ENCODE data around the gene C4BPA. TPM values are rescaled to one million over a fixed set of nuclear protein-coding genes. Genes with fewer than 3 reads are reported as not detected.

C4BPA gene
- polyA plus RNA-seq, 2 of the 4 experiments (the other 2 are of a cell fraction) = 0.92 to 3.6 TPM

- no peak for TF ChIP-seq TP53 (CRISPR knock-in tag; IDR thresholded peaks at IDR 0.05)
- TF ChIP-seq CBX2 (IDR thresholded peaks at IDR 0.05; ENCODE audit: borderline replicate concordance, low read depth) = no peak
- no peak for TF ChIP-seq RCOR1 (IDR thresholded peaks at IDR 0.05; ENCODE audit: low read depth, low read length)
- no peak for TF ChIP-seq GATA3 (IDR thresholded peaks at IDR 0.05; ENCODE audit: borderline replicate concordance)
- no peak for TF ChIP-seq FOXS1 (CRISPR knock-in tag; IDR thresholded peaks at IDR 0.05)
- TF ChIP-seq MAFK (IDR thresholded peaks at IDR 0.05; ENCODE audit: partially characterized antibody) = no peak
- no peak for TF ChIP-seq ZC3H11A (IDR thresholded peaks at IDR 0.05)
- TF ChIP-seq KDM5A (IDR thresholded peaks at IDR 0.05) = no peak
- no peak for TF ChIP-seq RNF2 (IDR thresholded peaks at IDR 0.05; ENCODE audit: borderline replicate concordance, low read depth)
- TF ChIP-seq KDM1A (IDR thresholded peaks at IDR 0.05; ENCODE audit: low read depth) = no peak
- no peak overlapping the region for H3K4me3 ChIP-seq
- no peaks in the 10 kb centered on the region for H3K9me3 ChIP-seq
- CTCF ChIA-PET = no interaction called here
- DNase-seq (ENCODE audit: low read depth in 1 of 2, low spot score in 1 of 2) (no peak), FAIRE-seq (no peak), ATAC-seq (no peak)
- H3K4me2 ChIP-seq = no peak overlapping the region
- no peak overlapping the region for H3K27ac ChIP-seq
- WGBS (ENCODE audit: missing lambda C conversion rate) = 33% methylated on average over 2 of the region's 2 CpGs
- H3K4me1 ChIP-seq = no peaks in the 10 kb centered on the region
- POLR2A ChIA-PET = no interaction called here
Observed at GRCh38 chr1:207112616-207113296, 8.7 kb downstream of the C4BPA start.

GRCh38 chr1:207115269-207115668, 11.2 kb downstream of the C4BPA start:
- H3K4me1 ChIP-seq = no peaks in the 10 kb centered on the region
- H3K27ac ChIP-seq = no peak overlapping the region
- CTCF ChIA-PET = interaction anchor here (1.0 kb wide), 1 partner anchor 505 kb away, joined by 3 read pairs; no protein-coding TSS in a partner anchor
- ATAC-seq (no peak), DNase-seq (ENCODE audit: low read depth in 1 of 2, low spot score in 1 of 2) (no peak), FAIRE-seq (no peak)
- POLR2A ChIA-PET = no interaction called here
- no peak overlapping the region for H3K4me3 ChIP-seq
- no peaks in the 10 kb centered on the region for H3K9me3 ChIP-seq
- 80% methylated on average over 5 of the region's 5 CpGs for WGBS (ENCODE audit: missing lambda C conversion rate)
- H3K4me2 ChIP-seq = no peak overlapping the region
- TF ChIP-seq CBX8 (IDR thresholded peaks at IDR 0.05) (no peak), MAFK (IDR thresholded peaks at IDR 0.05; ENCODE audit: partially characterized antibody) (no peak), HOXA7 (CRISPR knock-in tag; IDR thresholded peaks at IDR 0.05) (no peak), CTCF (IDR thresholded peaks at IDR 0.05) (no peak), SMC3 (IDR thresholded peaks at IDR 0.05) (no peak), HMGXB4 (CRISPR knock-in tag; IDR thresholded peaks at IDR 0.05; ENCODE audit: borderline replicate concordance) (no peak), CHD4 (IDR thresholded peaks at IDR 0.05; ENCODE audit: borderline replicate concordance) (no peak), HOXB13 (CRISPR knock-in tag; IDR thresholded peaks at IDR 0.05; ENCODE audit: low read depth) (no peak), HDAC2 (IDR thresholded peaks at IDR 0.05) (no peak), EHF (CRISPR knock-in tag; IDR thresholded peaks at IDR 0.05) (no peak), ZFP36 (IDR thresholded peaks at IDR 0.05; ENCODE audit: borderline replicate concordance, partially characterized antibody) (no peak), FOSL2 (IDR thresholded peaks at IDR 0.05) (no peak), FOSL2 (CRISPR knock-in tag; IDR thresholded peaks at IDR 0.05) (no peak), ZNF302 (CRISPR knock-in tag; IDR thresholded peaks at IDR 0.05) (no peak)
